Measurements from ENCODE around the gene CLEC16A.

Gene CLEC16A

DNA sequence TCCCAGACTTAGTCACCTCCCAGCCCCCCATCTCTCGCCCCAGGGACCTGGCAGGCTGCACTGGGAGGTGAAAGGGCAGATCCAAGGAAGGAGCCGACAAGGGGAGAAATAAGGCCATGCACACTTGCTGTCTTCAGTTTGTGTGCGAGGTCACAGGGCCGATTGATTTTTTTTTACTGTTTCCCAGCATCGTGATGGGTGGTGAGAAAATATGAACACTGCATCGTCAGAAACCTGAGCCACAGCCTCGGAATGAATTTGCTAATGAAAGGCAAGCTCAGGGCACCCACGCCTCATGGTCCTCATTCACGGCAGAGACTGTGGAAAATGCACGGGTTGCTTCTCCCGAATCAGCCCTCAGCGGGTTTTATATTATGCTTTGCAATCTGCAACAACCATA, 213.7 kb downstream of the CLEC16A start:
- no peak overlapping the region for H2AFZ ChIP-seq (ENCODE audit: low read depth)
- H3K36me3 ChIP-seq (ENCODE audit: insufficient read depth) = no peaks in the 10 kb centered on the region
- H3K27me3 ChIP-seq (ENCODE audit: insufficient read depth, low read depth) = no peaks in the 10 kb centered on the region
- no peak overlapping the region for H3K9ac ChIP-seq
- TF ChIP-seq, protein P1, sequence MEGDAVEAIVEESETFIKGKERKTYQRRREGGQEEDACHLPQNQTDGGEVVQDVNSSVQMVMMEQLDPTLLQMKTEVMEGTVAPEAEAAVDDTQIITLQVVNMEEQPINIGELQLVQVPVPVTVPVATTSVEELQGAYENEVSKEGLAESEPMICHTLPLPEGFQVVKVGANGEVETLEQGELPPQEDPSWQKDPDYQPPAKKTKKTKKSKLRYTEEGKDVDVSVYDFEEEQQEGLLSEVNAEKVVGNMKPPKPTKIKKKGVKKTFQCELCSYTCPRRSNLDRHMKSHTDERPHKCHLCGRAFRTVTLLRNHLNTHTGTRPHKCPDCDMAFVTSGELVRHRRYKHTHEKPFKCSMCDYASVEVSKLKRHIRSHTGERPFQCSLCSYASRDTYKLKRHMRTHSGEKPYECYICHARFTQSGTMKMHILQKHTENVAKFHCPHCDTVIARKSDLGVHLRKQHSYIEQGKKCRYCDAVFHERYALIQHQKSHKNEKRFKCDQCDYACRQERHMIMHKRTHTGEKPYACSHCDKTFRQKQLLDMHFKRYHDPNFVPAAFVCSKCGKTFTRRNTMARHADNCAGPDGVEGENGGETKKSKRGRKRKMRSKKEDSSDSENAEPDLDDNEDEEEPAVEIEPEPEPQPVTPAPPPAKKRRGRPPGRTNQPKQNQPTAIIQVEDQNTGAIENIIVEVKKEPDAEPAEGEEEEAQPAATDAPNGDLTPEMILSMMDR (conservative IDR thresholded peaks at IDR 0.05; ENCODE audit: low read depth, low read length) = no peak
- H3K27ac ChIP-seq = no peak overlapping the region
- no peak overlapping the region for H3K4me3 ChIP-seq (IDR thresholded peaks at IDR 0.05; ENCODE audit: insufficient read depth, low read depth, low read length)
- H4K20me1 ChIP-seq (ENCODE audit: insufficient read depth) = no peaks in the 10 kb centered on the region
- no peaks in the 10 kb centered on the region for H3K79me2 ChIP-seq (ENCODE audit: insufficient read depth, low read depth)
- no peaks in the 10 kb centered on the region for H3K4me1 ChIP-seq (ENCODE audit: low read depth, poor library complexity, severe bottlenecking)
- no peak overlapping the region for H3K4me2 ChIP-seq

DNA sequence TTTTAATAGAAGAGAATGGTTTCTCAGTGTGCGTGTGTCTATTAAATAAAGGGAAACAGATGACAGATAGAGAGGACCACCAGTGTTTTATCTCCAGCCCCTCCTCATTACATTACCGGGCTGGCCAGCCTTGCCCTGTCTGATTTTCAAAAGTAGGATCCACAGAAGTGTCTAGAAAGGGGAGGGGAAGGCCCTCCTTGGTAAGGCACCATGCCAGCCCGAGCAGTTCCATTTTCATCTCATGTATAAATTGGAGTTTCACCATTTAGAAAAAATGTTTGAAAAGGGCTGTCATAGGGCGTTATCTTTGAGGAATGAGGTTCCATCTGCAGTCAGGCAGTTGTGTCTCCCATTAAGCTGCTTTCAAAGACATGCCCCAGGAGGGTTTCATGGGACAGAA, 214.9 kb downstream of the CLEC16A start:
- no peak overlapping the region for H2AFZ ChIP-seq (ENCODE audit: low read depth)
- no peak overlapping the region for H3K4me2 ChIP-seq
- H3K9ac ChIP-seq = no peak overlapping the region
- H3K36me3 ChIP-seq (ENCODE audit: insufficient read depth) = no peaks in the 10 kb centered on the region
- no peaks in the 10 kb centered on the region for H4K20me1 ChIP-seq (ENCODE audit: insufficient read depth)
- no peaks in the 10 kb centered on the region for H3K4me1 ChIP-seq (ENCODE audit: low read depth, poor library complexity, severe bottlenecking)
- no peaks in the 10 kb centered on the region for H3K79me2 ChIP-seq (ENCODE audit: insufficient read depth, low read depth)
- no peak overlapping the region for H3K4me3 ChIP-seq (IDR thresholded peaks at IDR 0.05; ENCODE audit: insufficient read depth, low read depth, low read length)
- TF ChIP-seq, protein P1 (conservative IDR thresholded peaks at IDR 0.05; ENCODE audit: low read depth, low read length) = no peak
- no peaks in the 10 kb centered on the region for H3K27me3 ChIP-seq (ENCODE audit: insufficient read depth, low read depth)
- no peak overlapping the region for H3K27ac ChIP-seq

DNA sequence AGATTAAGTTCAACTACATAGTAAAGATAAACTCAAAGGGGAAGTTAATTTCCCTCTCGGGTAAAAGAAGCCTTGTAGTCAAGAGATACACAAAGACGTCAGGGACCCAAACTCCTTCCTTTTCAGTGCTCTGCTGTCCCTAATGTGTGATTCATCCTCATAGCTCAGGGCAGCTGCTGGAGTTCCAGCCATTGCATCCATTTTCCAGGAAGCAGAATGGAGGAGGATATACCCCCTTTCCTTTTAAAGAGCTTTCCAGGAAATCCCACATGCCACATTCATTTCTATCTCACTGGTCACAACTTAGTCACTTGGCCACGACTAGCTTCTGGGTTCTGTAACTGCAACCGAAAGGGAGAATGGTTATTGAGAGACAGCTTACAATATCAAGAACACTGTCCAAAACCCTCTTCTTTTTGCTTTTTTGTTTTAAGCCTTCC, 216.3 kb downstream of the CLEC16A start:
- Histone ChIP-seq H3K36me3 (ENCODE audit: insufficient read depth) (no peaks in the 10 kb centered on the region), H3K27ac (no peak overlapping the region), H2AFZ (ENCODE audit: low read depth) (no peak overlapping the region), H3K79me2 (ENCODE audit: insufficient read depth, low read depth) (no peaks in the 10 kb centered on the region), H3K4me1 (ENCODE audit: low read depth, poor library complexity, severe bottlenecking) (no peaks in the 10 kb centered on the region), H4K20me1 (ENCODE audit: insufficient read depth) (no peaks in the 10 kb centered on the region), H3K4me2 (no peak overlapping the region), H3K9ac (no peak overlapping the region), H3K27me3 (ENCODE audit: insufficient read depth, low read depth) (no peaks in the 10 kb centered on the region), H3K4me3 (IDR thresholded peaks at IDR 0.05; ENCODE audit: insufficient read depth, low read depth, low read length) (no peak overlapping the region)
- TF ChIP-seq, protein P1 (conservative IDR thresholded peaks at IDR 0.05; ENCODE audit: low read depth, low read length) = no peak

DNA sequence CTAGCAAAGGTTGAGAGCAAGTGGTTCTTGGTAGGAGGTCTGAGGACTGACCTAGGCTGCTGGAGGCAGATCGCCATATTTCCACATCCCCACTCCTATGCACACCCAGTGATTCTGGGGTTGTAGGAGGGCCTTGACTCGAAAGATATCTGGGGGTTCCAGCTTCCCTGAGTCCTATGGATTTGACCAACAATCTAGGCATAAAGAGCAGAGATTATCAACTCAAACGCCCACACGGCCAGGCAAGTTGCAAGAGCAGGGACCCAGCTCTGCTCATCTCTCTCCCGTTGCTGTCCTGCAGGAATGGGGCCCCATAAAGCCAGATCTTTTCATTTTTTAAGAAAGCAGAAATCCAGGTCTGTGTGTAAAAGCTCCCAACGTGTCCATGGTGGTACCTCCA, 217.1 kb downstream of the CLEC16A start:
- no peaks in the 10 kb centered on the region for H3K79me2 ChIP-seq (ENCODE audit: insufficient read depth, low read depth)
- no peak overlapping the region for H3K4me3 ChIP-seq (IDR thresholded peaks at IDR 0.05; ENCODE audit: insufficient read depth, low read depth, low read length)
- no peaks in the 10 kb centered on the region for H3K36me3 ChIP-seq (ENCODE audit: insufficient read depth)
- TF ChIP-seq, protein P1 (conservative IDR thresholded peaks at IDR 0.05; ENCODE audit: low read depth, low read length) = no peak
- no peaks in the 10 kb centered on the region for H3K27me3 ChIP-seq (ENCODE audit: insufficient read depth, low read depth)
- H2AFZ ChIP-seq (ENCODE audit: low read depth) = no peak overlapping the region
- no peak overlapping the region for H3K27ac ChIP-seq
- no peaks in the 10 kb centered on the region for H3K4me1 ChIP-seq (ENCODE audit: low read depth, poor library complexity, severe bottlenecking)
- no peak overlapping the region for H3K4me2 ChIP-seq
- H3K9ac ChIP-seq = no peak overlapping the region
- no peaks in the 10 kb centered on the region for H4K20me1 ChIP-seq (ENCODE audit: insufficient read depth)
